ENCODE results near the gene POLL. TPM values are rescaled to one million over a fixed set of nuclear protein-coding genes. Genes with fewer than 3 reads are reported as not detected.

The POLL gene
- total and polyA plus RNA-seq, 2 donors (not counting 1 experiment from before 2014, with no cell fraction given), result 10.9 to 15.7 TPM

GRCh38 chr10:101557541-101557940, 30.5 kb downstream of the POLL start:
- H3K27ac ChIP-seq (ENCODE audit: insufficient read depth, low read length), result no peak overlapping the region
- no peaks in the 10 kb centered on the region for H3K27me3 ChIP-seq (ENCODE audit: control insufficient read depth, insufficient read depth, low read length)

GRCh38 chr10:101552442-101552841, 35.6 kb downstream of the POLL start:
- Histone ChIP-seq H3K27me3 (ENCODE audit: control insufficient read depth, insufficient read depth, low read length) (no peaks in the 10 kb centered on the region), H3K9me3 (ENCODE audit: control insufficient read depth, insufficient read depth, low read depth, low read length) (no peaks in the 10 kb centered on the region), H4K20me1 (ENCODE audit: control insufficient read depth, extremely low read depth, insufficient read depth, low read length) (no peaks in the 10 kb centered on the region), H3K9ac (ENCODE audit: insufficient read depth, low read length) (no peak overlapping the region), H3K79me2 (ENCODE audit: control insufficient read depth, insufficient read depth, low read length) (no peaks in the 10 kb centered on the region), H3K4me3 (replicated peaks in 1 of 4; ENCODE audit: control extremely low read depth in 1 of 4, insufficient read depth in 1 of 4, low read depth in 3 of 4, low read length in 4 of 4) (no peak overlapping the region), H3K27ac (ENCODE audit: insufficient read depth, low read length) (no peak overlapping the region), H2AFZ (ENCODE audit: low read length) (no peak overlapping the region), H3K4me1 (ENCODE audit: control insufficient read depth, extremely low read depth, insufficient read depth, low read length) (no peaks in the 10 kb centered on the region), H3K4me2 (ENCODE audit: extremely low read depth, insufficient read depth, low read length) (no peak overlapping the region), H3K36me3 (ENCODE audit: control insufficient read depth, insufficient read depth, low read length) (peaks cover 2% of the 10 kb centered on the region)
- no peak for TF ChIP-seq CTCF (conservative IDR thresholded peaks at IDR 0.05 in 1 of 2, IDR thresholded peaks at IDR 0.05 in 1 of 2; ENCODE audit: low read depth in 1 of 2, low read length in 2 of 2)
- no peak for TF ChIP-seq EZH2 (IDR thresholded peaks at IDR 0.05; ENCODE audit: low read length, missing control alignments)
- no peak for DNase-seq (ENCODE audit: low read depth in 2 of 2)

More at GRCh38 chr10:101557541-101557940, 30.5 kb downstream of the POLL start:
- Histone ChIP-seq H4K20me1 (ENCODE audit: control insufficient read depth, extremely low read depth, insufficient read depth, low read length) (no peaks in the 10 kb centered on the region), H3K4me2 (ENCODE audit: extremely low read depth, insufficient read depth, low read length) (no peak overlapping the region), H3K9ac (ENCODE audit: insufficient read depth, low read length) (no peak overlapping the region), H2AFZ (ENCODE audit: low read length) (no peak overlapping the region), H3K9me3 (ENCODE audit: control insufficient read depth, insufficient read depth, low read depth, low read length) (no peaks in the 10 kb centered on the region), H3K79me2 (ENCODE audit: control insufficient read depth, insufficient read depth, low read length) (no peaks in the 10 kb centered on the region), H3K36me3 (ENCODE audit: control insufficient read depth, insufficient read depth, low read length) (peaks cover 2% of the 10 kb centered on the region), H3K4me1 (ENCODE audit: control insufficient read depth, extremely low read depth, insufficient read depth, low read length) (no peaks in the 10 kb centered on the region), H3K4me3 (replicated peaks in 1 of 4; ENCODE audit: control extremely low read depth in 1 of 4, insufficient read depth in 1 of 4, low read depth in 3 of 4, low read length in 4 of 4) (no peak overlapping the region)
- DNase-seq (ENCODE audit: low read depth in 2 of 2), result no peak
- TF ChIP-seq EZH2 (IDR thresholded peaks at IDR 0.05; ENCODE audit: low read length, missing control alignments) (no peak), CTCF (conservative IDR thresholded peaks at IDR 0.05 in 1 of 2, IDR thresholded peaks at IDR 0.05 in 1 of 2; ENCODE audit: low read depth in 1 of 2, low read length in 2 of 2) (no peak)

- no peaks in the 10 kb centered on the region for H3K4me1 ChIP-seq (ENCODE audit: control insufficient read depth, extremely low read depth, insufficient read depth, low read length)
- no peak overlapping the region for H3K4me2 ChIP-seq (ENCODE audit: extremely low read depth, insufficient read depth, low read length)
Measured at GRCh38 chr10:101550965-101551364, 37.1 kb downstream of the POLL start.

More at GRCh38 chr10:101550965-101551364, 37.1 kb downstream of the POLL start:
- H3K27me3 ChIP-seq (ENCODE audit: control insufficient read depth, insufficient read depth, low read length), result no peaks in the 10 kb centered on the region
- H3K9ac ChIP-seq (ENCODE audit: insufficient read depth, low read length), result no peak overlapping the region
- TF ChIP-seq EZH2 (IDR thresholded peaks at IDR 0.05; ENCODE audit: low read length, missing control alignments) (no peak), CTCF (conservative IDR thresholded peaks at IDR 0.05 in 1 of 2, IDR thresholded peaks at IDR 0.05 in 1 of 2; ENCODE audit: low read depth in 1 of 2, low read length in 2 of 2) (no peak)
- DNase-seq (ENCODE audit: low read depth in 2 of 2), result no peak
- peaks cover 2% of the 10 kb centered on the region for H3K36me3 ChIP-seq (ENCODE audit: control insufficient read depth, insufficient read depth, low read length)
- H2AFZ ChIP-seq (ENCODE audit: low read length), result no peak overlapping the region
- H3K4me3 ChIP-seq (replicated peaks in 1 of 4; ENCODE audit: control extremely low read depth in 1 of 4, insufficient read depth in 1 of 4, low read depth in 3 of 4, low read length in 4 of 4), result no peak overlapping the region
- no peaks in the 10 kb centered on the region for H4K20me1 ChIP-seq (ENCODE audit: control insufficient read depth, extremely low read depth, insufficient read depth, low read length)
- no peaks in the 10 kb centered on the region for H3K9me3 ChIP-seq (ENCODE audit: control insufficient read depth, insufficient read depth, low read depth, low read length)
- no peaks in the 10 kb centered on the region for H3K79me2 ChIP-seq (ENCODE audit: control insufficient read depth, insufficient read depth, low read length)
- no peak overlapping the region for H3K27ac ChIP-seq (ENCODE audit: insufficient read depth, low read length)
